Ovary (tissue), 3 donors: ENCODE measurements around the gene NTRK2.

ENCODE experiments used
- CTCF ChIP-seq, 3 donors: fragments of 450-650 bp in 2 of 3; fragments of 200-600 bp in 1 of 3; IDR thresholded peaks; one replicate each; pipeline versions ENCODE4 v1.5.1 to v1.8.0; 2016 to 2022; ENCODE audit warnings: antibody characterized with exemption in 3 of 3, mild to moderate bottlenecking in 1 of 3
- POLR2A ChIP-seq: fragments of 450-650 bp; IDR thresholded peaks from one replicate; pipeline ENCODE4 v1.6.1; 2017; ENCODE audit warnings: antibody characterized with exemption, mild to moderate bottlenecking, moderate library complexity
- donor health status: DM: no; HTN: no; CAD: no.

DNA sequence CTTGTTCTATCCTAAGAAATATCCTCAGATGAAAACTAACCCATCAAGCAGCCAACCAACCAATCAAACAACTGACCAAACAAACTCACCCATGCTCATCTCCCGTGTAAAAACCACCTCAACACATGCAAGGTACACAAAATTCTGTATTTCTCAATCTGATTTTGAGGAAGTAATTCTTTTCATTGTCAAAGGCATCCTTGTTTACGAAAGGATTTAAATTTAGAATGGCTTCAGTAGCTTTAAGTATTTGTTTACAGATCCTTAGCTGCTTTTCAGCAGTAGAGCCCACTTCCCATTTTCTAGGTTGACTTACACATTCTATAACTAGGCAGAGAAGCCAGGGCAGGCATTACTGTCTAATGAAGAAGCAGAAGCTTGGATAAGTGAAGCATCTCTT, 78.6 kb downstream of the NTRK2 start:
- TF ChIP-seq POLR2A = no peak
- TF ChIP-seq CTCF (IDR thresholded peaks at IDR 0.05) = no peak
